H9 (cell line): ENCODE measurements around the gene TRIM36. TPM values are rescaled to one million over a fixed set of nuclear protein-coding genes. Genes with fewer than 3 reads are reported as not detected.

Experiments
- DNase-seq: peaks from one replicate; pipeline ENCODE4 v3.0.0-alpha.2; 2017
- H2AFZ ChIP-seq: one replicate; pipeline ENCODE4 v1.6.1; 2013; ENCODE audit warnings: mild to moderate bottlenecking, low read length, control low read depth, moderate library complexity
- H2AK5ac ChIP-seq: 2 replicates; pipeline ENCODE4 v1.6.1; 2013; ENCODE audit warnings: low read length, control low read depth, mixed read lengths; ENCODE audit not compliant: insufficient read length
- H2BK120ac ChIP-seq: one replicate; pipeline ENCODE4 v1.6.1; 2013; ENCODE audit warnings: low read depth, mild to moderate bottlenecking, low read length, control low read depth, inconsistent platforms; ENCODE audit not compliant: poor library complexity, severe bottlenecking
- H2BK12ac ChIP-seq: 2 replicates; pipeline ENCODE4 v1.6.1; 2013; ENCODE audit warnings: low read length, control low read depth, mixed read lengths, low read depth; ENCODE audit not compliant: insufficient read length
- H2BK15ac ChIP-seq: 2 replicates; pipeline ENCODE4 v1.6.1; 2013; ENCODE audit warnings: low read depth, low read length, control low read depth
- H2BK20ac ChIP-seq: one replicate; pipeline ENCODE4 v1.6.1; 2013; ENCODE audit warnings: low read depth, mild to moderate bottlenecking, low read length, control low read depth, inconsistent platforms; ENCODE audit not compliant: poor library complexity, severe bottlenecking
- H2BK5ac ChIP-seq: 2 replicates; pipeline ENCODE4 v1.6.1; 2013; ENCODE audit warnings: low read length, control low read depth, mixed read lengths; ENCODE audit not compliant: insufficient read length
- H3K14ac ChIP-seq: 2 replicates; pipeline ENCODE4 v1.6.1; 2013; ENCODE audit warnings: low read length, control low read depth; ENCODE audit not compliant: insufficient read depth
- H3K18ac ChIP-seq: 2 replicates; pipeline ENCODE4 v1.6.1; 2013; ENCODE audit warnings: low read depth, mild to moderate bottlenecking, mixed read lengths, low read length, control low read depth; ENCODE audit not compliant: insufficient read length
- H3K23ac ChIP-seq: 2 replicates; pipeline ENCODE4 v1.6.1; 2013; ENCODE audit warnings: low read length, control low read depth, mixed read lengths, low read depth; ENCODE audit not compliant: insufficient read length
- H3K23me2 ChIP-seq: 2 replicates; pipeline ENCODE4 v1.6.1; 2013; ENCODE audit warnings: low read depth, mild to moderate bottlenecking, mixed read lengths, low read length, control low read depth; ENCODE audit not compliant: insufficient read length, poor library complexity, severe bottlenecking
- H3K27ac ChIP-seq: 2 replicates; pipeline ENCODE4 v1.5.1; 2013; ENCODE audit warnings: low read length, control low read depth, mixed read lengths, low read depth; ENCODE audit not compliant: insufficient read length
- H3K27me3 ChIP-seq: 2 replicates; pipeline ENCODE4 v1.6.1; 2013; ENCODE audit warnings: low read length, control low read depth, inconsistent platforms; ENCODE audit not compliant: insufficient read depth
- H3K4ac ChIP-seq: 2 replicates; pipeline ENCODE4 v1.6.1; 2013; ENCODE audit warnings: low read depth, mild to moderate bottlenecking, control low read depth, inconsistent platforms, low read length, moderate library complexity
- H3K4me1 ChIP-seq: 2 replicates; pipeline ENCODE4 v1.6.1; 2013; ENCODE audit warnings: low read length, control low read depth, inconsistent platforms; ENCODE audit not compliant: insufficient read depth
- H3K4me2 ChIP-seq: 2 replicates; pipeline ENCODE4 v1.6.1; 2013; ENCODE audit warnings: low read length, control low read depth, mixed read lengths; ENCODE audit not compliant: insufficient read length, insufficient read depth
- H3K56ac ChIP-seq: 2 replicates; pipeline ENCODE4 v1.6.1; 2013; ENCODE audit warnings: low read depth, mild to moderate bottlenecking, mixed read lengths, low read length, control low read depth; ENCODE audit not compliant: insufficient read length
- H3K79me1 ChIP-seq: 2 replicates; pipeline ENCODE4 v1.6.1; 2013; ENCODE audit warnings: low read depth, mild to moderate bottlenecking, moderate library complexity, low read length, control low read depth, inconsistent platforms; ENCODE audit not compliant: insufficient read depth, poor library complexity, severe bottlenecking
- H3K79me2 ChIP-seq: 2 replicates; pipeline ENCODE4 v1.6.1; 2013; ENCODE audit warnings: low read length, control low read depth, inconsistent platforms; ENCODE audit not compliant: insufficient read depth
- H3K9ac ChIP-seq: 2 replicates; pipeline ENCODE4 v1.6.1; 2013; ENCODE audit warnings: low read length, control low read depth, mixed read lengths; ENCODE audit not compliant: insufficient read length; ENCODE audit errors: extremely low read depth
- H3K9me3 ChIP-seq: one replicate; pipeline ENCODE4 v1.6.1; 2013; ENCODE audit warnings: low read depth, low read length, inconsistent platforms; ENCODE audit not compliant: control insufficient read depth
- H3T11ph ChIP-seq: one replicate; pipeline ENCODE4 v1.6.1; 2013; ENCODE audit warnings: mild to moderate bottlenecking, low read length, control low read depth, inconsistent platforms
- H4K20me1 ChIP-seq: one replicate; pipeline ENCODE4 v1.6.1; 2013; ENCODE audit not compliant: control insufficient read depth, insufficient read length, insufficient read depth
- H4K5ac ChIP-seq: 2 replicates; pipeline ENCODE4 v1.6.1; 2013; ENCODE audit warnings: low read depth, mild to moderate bottlenecking, mixed read lengths, low read length, control low read depth; ENCODE audit not compliant: insufficient read length
- H4K8ac ChIP-seq: replicated peaks from 2 replicates; pipeline ENCODE4 v1.6.1; 2013; ENCODE audit warnings: low read length, control low read depth, mixed read lengths, low read depth; ENCODE audit not compliant: insufficient read length
- H4K91ac ChIP-seq: 2 replicates; pipeline ENCODE4 v1.6.1; 2013; ENCODE audit warnings: low read depth, mild to moderate bottlenecking, moderate library complexity, mixed read lengths, low read length, control low read depth; ENCODE audit not compliant: insufficient read length
- H3K27ac Mint-ChIP-seq, 3 experiments: 2 replicates in 2 of 3; 3 replicates in 1 of 3; pipeline ENCODE4 v1.8.0; 2020 to 2021; ENCODE audit warnings: mixed read lengths in 3 of 3, mild to moderate bottlenecking in 1 of 3, moderate library complexity in 1 of 3
- H3K27me3 Mint-ChIP-seq: 2 replicates; pipeline ENCODE4 v1.8.0; 2021; ENCODE audit warnings: low read depth, mild to moderate bottlenecking, moderate library complexity, mixed read lengths
- H3K36me3 Mint-ChIP-seq, 3 experiments: 2 replicates in 2 of 3; 3 replicates in 1 of 3; pipeline ENCODE4 v1.8.0; 2020 to 2021; ENCODE audit warnings: low read depth in 3 of 3, mixed read lengths in 3 of 3; ENCODE audit not compliant: insufficient read depth in 1 of 3
- H3K4me1 Mint-ChIP-seq, 2 experiments: 2 replicates each; pipeline ENCODE4 v1.8.0; 2020; ENCODE audit warnings: mixed read lengths in 2 of 2
- H3K4me3 Mint-ChIP-seq, 2 experiments: 2 replicates in 1 of 2; 3 replicates in 1 of 2; pipeline ENCODE4 v1.8.0; 2020 to 2021; ENCODE audit warnings: mild to moderate bottlenecking in 2 of 2, mixed read lengths in 2 of 2, moderate library complexity in 1 of 2
- H3K9me3 Mint-ChIP-seq, 2 experiments: 2 replicates in 1 of 2; 3 replicates in 1 of 2; pipeline ENCODE4 v1.8.0; 2020; ENCODE audit warnings: mild to moderate bottlenecking in 2 of 2, mixed read lengths in 2 of 2, moderate library complexity in 1 of 2
- WGBS: extraction: QIAGEN DNeasy Blood & Tissue Kit; methylation state at CpG from one replicate; pipeline ENCODE4 v1.1.7; 2013; ENCODE audit warnings: missing lambda C conversion rate, low lambda C conversion rate, mixed read lengths; ENCODE audit not compliant: insufficient read length; ENCODE audit errors: extremely low coverage; 5-methylcytosine and 5-hydroxymethylcytosine counted together
- total RNA-seq: library from RNA; stranded (reverse); gene quantifications from 2 replicates; pipeline ENCODE4 v1.2.1, GENCODE V29; 2021
- TF ChIP-seq, protein P1 (sequence below): fragments of 200-600 bp; sonication (generic); conservative IDR thresholded peaks from 3 replicates; pipeline ENCODE4 v1.8.0; 2021; ENCODE audit warnings: antibody characterized with exemption, mild to moderate bottlenecking

The TRIM36 gene
- total RNA-seq, 1 experiment from 2014 or later = 14.6 TPM

DNA sequence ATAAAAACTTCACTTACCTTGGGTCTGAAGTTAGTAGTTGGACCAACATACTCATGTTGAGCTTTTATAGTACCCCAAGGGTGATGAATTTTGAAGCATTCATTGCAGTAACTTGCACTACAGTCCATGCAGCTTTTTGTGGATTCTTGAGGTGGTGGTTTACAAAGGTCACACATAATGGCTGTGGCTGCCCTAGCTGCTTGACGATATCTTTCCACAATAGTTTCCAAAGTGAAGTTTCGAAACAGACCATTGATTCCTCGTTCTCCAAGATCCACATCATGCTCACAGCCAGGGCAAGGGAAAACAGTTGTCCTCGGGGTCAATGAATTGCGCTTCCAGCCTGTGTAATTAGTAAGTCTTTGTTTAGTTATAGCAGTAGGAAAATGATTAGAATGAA lies 22.7 kb downstream of the TRIM36 start:
- no peaks in the 10 kb centered on the region for H3K79me1 ChIP-seq
- no peak overlapping the region for H3K23ac ChIP-seq
- no peak overlapping the region for H3K4ac ChIP-seq
- H2AK5ac ChIP-seq = no peak overlapping the region
- no peak overlapping the region for H3K18ac ChIP-seq
- H3K9ac ChIP-seq = no peak overlapping the region
- TF ChIP-seq, protein P1, sequence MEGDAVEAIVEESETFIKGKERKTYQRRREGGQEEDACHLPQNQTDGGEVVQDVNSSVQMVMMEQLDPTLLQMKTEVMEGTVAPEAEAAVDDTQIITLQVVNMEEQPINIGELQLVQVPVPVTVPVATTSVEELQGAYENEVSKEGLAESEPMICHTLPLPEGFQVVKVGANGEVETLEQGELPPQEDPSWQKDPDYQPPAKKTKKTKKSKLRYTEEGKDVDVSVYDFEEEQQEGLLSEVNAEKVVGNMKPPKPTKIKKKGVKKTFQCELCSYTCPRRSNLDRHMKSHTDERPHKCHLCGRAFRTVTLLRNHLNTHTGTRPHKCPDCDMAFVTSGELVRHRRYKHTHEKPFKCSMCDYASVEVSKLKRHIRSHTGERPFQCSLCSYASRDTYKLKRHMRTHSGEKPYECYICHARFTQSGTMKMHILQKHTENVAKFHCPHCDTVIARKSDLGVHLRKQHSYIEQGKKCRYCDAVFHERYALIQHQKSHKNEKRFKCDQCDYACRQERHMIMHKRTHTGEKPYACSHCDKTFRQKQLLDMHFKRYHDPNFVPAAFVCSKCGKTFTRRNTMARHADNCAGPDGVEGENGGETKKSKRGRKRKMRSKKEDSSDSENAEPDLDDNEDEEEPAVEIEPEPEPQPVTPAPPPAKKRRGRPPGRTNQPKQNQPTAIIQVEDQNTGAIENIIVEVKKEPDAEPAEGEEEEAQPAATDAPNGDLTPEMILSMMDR = no peak
- no peaks in the 10 kb centered on the region for H3K9me3 ChIP-seq
- no peak for DNase-seq
- no peak overlapping the region for H4K5ac ChIP-seq
- no peaks in the 10 kb centered on the region for H3K27me3 ChIP-seq
- H3K9me3 Mint-ChIP-seq = peaks cover 0 to 3% of the 10 kb centered on the region in 2 experiments; a peak in 2 of 5 replicates
- no peak overlapping the region for H4K91ac ChIP-seq
- H2BK120ac ChIP-seq = no peak overlapping the region
- no peaks in the 10 kb centered on the region for H3K27me3 Mint-ChIP-seq
- no peak overlapping the region for H2BK20ac ChIP-seq
- H2BK5ac ChIP-seq = no peak overlapping the region
- H4K20me1 ChIP-seq = no peaks in the 10 kb centered on the region
- peak overlapping the region in 1 of 3 experiments; percentile 49; a peak in 1 of 7 replicates for H3K27ac Mint-ChIP-seq
- no peak overlapping the region for H3K14ac ChIP-seq
- H3K4me3 Mint-ChIP-seq = no peak overlapping the region
- no peak overlapping the region for H2BK12ac ChIP-seq
- no peak overlapping the region for H3K56ac ChIP-seq
- no peak overlapping the region for H3K27ac ChIP-seq
- peaks cover 0 to 8% (median 8%) of the 10 kb centered on the region in 3 experiments; a peak in 5 of 7 replicates for H3K36me3 Mint-ChIP-seq
- no peak overlapping the region for H3T11ph ChIP-seq
- no peak overlapping the region for H3K4me2 ChIP-seq
- no peak overlapping the region for H4K8ac ChIP-seq
- H2AFZ ChIP-seq = no peak overlapping the region
- H3K4me1 ChIP-seq = no peaks in the 10 kb centered on the region; the same call in 1 of the 2 replicates
- H3K23me2 ChIP-seq = no peaks in the 10 kb centered on the region
- H3K4me1 Mint-ChIP-seq = peaks cover 17 to 19% of the 10 kb centered on the region in 2 experiments
- H2BK15ac ChIP-seq = no peak overlapping the region
- H3K79me2 ChIP-seq = no peaks in the 10 kb centered on the region
- no CpG with 5 or more reads among the region's 5 CpGs for WGBS
